Brain microvascular endothelial cell (primary cell): ENCODE data around the gene KCNH2.

Source experiments
- DNase-seq: peaks from one replicate; pipeline ENCODE4 v3.0.0-alpha.2; 2020
- H3K27ac ChIP-seq: fragments of 250-450 bp; sonication (Bioruptor Pico); 2 replicates; pipeline ENCODE4 v1.5.1; 2020; ENCODE audit warnings: mild to moderate bottlenecking, moderate library complexity
- H3K27me3 ChIP-seq: fragments of 250-450 bp; sonication (Bioruptor Pico); replicated peaks from 2 replicates; pipeline ENCODE4 v1.5.1; 2020; ENCODE audit warnings: mild to moderate bottlenecking
- H3K36me3 ChIP-seq: fragments of 250-450 bp; sonication (Bioruptor Pico); replicated peaks from 2 replicates; pipeline ENCODE4 v1.5.1; 2020; ENCODE audit warnings: mild to moderate bottlenecking
- H3K4me3 ChIP-seq: 2 replicates; pipeline ENCODE4 v1.5.1; 2011; ENCODE audit warnings: low read depth, mild to moderate bottlenecking, control low read depth, low read length, moderate library complexity
- in situ Hi-C: cut with HindIII; loops from 2 replicates; pipeline ENCODE4 v1.10.0; 2017; ENCODE audit warnings: low sequenced_read_pairs, low pct_ligation_motif_present
- TF ChIP-seq, protein P1 (sequence below): IDR thresholded peaks from 2 replicates; pipeline ENCODE4 v1.5.1; 2011; ENCODE audit warnings: low read depth, mild to moderate bottlenecking, moderate library complexity, low read length, control low read depth, inconsistent platforms; ENCODE audit errors: missing control alignments

The KCNH2 gene

DNA sequence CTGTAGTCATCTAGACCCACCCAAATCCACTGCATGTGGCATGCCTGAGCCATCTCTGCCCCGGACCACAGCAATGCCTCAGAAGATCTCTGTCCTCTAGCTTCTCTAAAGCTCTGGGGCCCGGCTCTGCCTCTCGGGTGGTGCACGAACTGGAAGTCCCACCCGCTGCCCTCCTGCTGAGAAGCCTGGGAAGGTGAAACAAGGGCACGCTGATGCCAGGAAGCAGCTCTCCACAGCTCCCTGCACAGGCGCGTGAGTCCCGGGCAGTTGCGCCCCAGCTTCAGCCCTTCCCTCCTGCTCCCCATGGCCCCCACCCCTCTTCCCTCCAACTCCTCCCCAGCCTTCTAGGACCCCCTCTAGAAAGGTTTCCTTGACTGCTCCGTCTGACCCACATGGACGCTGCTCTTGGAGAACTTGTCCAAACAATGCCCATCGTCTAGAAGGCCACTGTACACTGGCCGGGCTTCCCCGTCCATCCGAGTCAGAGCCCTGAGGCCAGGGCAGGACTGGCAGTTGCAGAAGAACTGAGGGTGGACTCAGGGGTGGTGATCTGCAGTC is 12.8 kb downstream of the KCNH2 start:
- DNase-seq = no peak
- TF ChIP-seq, protein P1, sequence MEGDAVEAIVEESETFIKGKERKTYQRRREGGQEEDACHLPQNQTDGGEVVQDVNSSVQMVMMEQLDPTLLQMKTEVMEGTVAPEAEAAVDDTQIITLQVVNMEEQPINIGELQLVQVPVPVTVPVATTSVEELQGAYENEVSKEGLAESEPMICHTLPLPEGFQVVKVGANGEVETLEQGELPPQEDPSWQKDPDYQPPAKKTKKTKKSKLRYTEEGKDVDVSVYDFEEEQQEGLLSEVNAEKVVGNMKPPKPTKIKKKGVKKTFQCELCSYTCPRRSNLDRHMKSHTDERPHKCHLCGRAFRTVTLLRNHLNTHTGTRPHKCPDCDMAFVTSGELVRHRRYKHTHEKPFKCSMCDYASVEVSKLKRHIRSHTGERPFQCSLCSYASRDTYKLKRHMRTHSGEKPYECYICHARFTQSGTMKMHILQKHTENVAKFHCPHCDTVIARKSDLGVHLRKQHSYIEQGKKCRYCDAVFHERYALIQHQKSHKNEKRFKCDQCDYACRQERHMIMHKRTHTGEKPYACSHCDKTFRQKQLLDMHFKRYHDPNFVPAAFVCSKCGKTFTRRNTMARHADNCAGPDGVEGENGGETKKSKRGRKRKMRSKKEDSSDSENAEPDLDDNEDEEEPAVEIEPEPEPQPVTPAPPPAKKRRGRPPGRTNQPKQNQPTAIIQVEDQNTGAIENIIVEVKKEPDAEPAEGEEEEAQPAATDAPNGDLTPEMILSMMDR = no peak
- Histone ChIP-seq H3K27me3 (peaks cover 40% of the 10 kb centered on the region), H3K36me3 (no peaks in the 10 kb centered on the region), H3K27ac (no peak overlapping the region), H3K4me3 (no peak overlapping the region)
- in situ Hi-C loops = no loop called here

DNA sequence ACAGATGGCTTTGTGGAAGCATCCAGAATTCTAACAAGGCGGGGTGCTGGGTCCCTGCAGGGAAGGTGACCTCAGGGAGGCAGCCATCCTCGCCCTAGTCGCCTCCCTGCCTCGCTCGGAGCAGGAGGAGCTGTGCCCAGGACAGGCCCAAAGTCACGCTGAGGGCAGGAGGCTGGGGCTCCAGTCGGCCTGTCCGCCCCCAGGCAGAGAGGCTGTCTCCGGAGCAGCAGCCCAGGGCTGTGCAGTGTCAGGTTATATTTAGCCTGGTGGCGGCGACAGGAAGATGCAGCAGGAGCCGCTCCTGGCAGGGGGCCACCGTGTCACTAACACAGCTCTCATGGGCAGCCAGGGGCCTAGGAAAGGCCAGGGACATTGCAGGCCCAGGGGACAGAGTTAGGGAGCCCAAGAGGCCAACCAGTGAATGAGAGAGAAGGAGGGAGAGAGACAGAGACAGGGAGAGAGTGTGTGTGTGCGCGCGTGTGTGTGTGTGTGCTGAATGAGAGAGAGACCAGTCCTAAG is 13.5 kb downstream of the KCNH2 start:
- in situ Hi-C loops = no loop called here
- H3K27me3 ChIP-seq = peaks cover 37% of the 10 kb centered on the region

DNA sequence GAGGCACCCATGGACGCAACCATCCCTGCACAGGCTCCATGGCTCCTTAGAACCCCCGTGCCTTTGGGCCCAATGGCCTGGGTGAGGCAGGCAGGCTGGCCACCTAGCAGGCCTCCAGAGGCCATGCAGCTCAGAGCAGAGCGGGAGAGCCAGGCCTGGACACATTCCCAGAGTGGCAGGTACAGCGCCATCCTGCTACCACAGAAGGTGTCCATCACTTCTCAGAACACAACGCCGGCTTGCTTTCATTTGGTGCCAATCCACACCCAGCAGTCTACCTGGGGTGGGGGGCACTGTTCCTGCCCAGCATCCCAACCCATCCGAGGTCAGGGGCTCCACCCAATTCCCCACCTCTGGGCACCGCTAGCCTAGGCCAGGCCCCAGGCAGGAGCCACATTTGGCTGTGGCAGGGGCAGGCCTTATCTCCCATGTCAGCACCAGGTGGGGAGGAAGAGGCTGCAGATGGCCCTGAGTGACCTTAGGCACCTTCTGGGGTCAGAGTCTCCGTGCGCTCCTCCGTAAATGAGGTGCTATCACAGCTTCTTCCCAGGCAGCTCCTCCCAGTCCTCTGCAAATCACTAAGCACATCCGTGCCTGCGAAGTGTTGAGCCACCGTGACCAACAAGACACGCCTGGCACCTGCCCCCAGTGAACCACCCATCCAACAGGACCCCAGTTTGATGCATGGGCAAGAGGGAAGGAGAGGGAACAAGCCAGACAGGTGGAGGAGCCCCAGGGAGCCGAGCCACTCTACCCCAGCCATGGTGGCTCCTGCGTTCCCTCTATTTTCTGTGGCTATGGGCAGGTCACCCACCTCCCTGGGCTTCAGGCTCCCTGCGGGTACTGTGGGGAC is 14.2 kb downstream of the KCNH2 start:
- in situ Hi-C loops = no loop called here
- TF ChIP-seq, protein P1 = no peak

More for the DNA sequence above, 13.5 kb downstream of the KCNH2 start:
- TF ChIP-seq, protein P1 = no peak
- DNase-seq = no peak
- Histone ChIP-seq H3K36me3 (no peaks in the 10 kb centered on the region), H3K4me3 (no peak overlapping the region), H3K27ac (no peak overlapping the region)

DNA sequence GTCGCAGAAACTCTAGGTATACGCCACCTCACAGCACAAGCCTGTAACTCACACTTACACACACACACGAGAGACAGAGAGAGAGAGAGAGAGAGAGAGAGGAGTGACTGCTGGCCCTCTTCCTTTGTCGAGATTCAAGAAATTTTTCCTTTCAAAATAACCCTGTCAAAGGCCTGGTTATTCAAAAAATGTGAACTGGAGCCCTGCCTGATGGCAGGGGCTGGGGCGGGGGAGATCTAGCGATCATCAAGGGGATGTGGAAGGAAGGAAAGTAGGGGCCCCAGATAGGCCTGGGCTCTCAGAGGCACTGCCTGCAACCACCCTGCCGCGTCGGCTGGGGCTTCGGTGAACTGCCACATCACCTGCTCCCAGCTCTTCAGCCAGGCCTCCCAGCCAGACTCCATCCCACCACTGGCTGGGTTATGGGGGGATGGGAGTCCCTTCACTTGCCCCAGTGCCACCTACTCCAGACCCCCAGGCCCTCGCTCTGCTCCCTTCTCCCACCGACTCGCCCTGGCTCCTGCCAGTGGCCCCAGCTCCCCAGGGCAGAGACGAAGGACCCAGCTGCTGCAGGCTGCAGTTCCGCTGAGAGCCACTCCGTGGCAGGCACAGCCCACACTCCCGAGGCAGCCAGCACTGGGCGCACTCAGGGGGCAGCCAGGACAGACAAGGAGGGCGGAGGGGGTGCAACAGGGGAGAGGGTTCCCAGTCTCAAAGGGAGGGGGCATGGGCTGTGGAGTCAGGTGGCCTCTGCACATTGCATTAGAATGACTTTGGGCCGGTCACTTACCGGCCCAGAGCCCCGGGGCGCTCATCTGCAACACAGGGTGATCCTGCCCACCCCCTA is 15.3 kb downstream of the KCNH2 start:
- Histone ChIP-seq H3K27me3 (peaks cover 38% of the 10 kb centered on the region), H3K4me3 (no peak overlapping the region), H3K36me3 (no peaks in the 10 kb centered on the region), H3K27ac (no peak overlapping the region)
- TF ChIP-seq, protein P1 = peak; percentile 98
- DNase-seq = no peak
- in situ Hi-C loops = no loop called here

More for the DNA sequence above, 14.2 kb downstream of the KCNH2 start:
- H3K4me3 ChIP-seq = no peak overlapping the region
- peaks cover 36% of the 10 kb centered on the region for H3K27me3 ChIP-seq
- H3K36me3 ChIP-seq = no peaks in the 10 kb centered on the region
- H3K27ac ChIP-seq = no peak overlapping the region
- no peak for DNase-seq

DNA sequence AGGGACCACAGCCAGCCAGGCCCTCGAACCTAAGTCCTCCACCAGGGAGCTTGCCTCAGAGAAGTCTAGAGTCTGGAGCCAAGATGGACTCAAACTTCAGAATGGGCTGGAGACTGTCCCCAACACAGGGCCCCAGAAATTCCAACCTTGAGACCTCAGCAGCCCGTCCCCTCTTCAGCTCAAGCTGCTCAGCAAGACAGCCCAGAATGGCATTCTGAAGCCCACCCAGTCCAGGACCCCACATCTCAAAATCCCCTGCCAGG is 15.9 kb downstream of the KCNH2 start:
- no peak overlapping the region for H3K27ac ChIP-seq
- DNase-seq = no peak
- in situ Hi-C loops = no loop called here
- H3K36me3 ChIP-seq = no peaks in the 10 kb centered on the region
- H3K27me3 ChIP-seq = peaks cover 41% of the 10 kb centered on the region
- no peak overlapping the region for H3K4me3 ChIP-seq
- TF ChIP-seq, protein P1 = no peak
